Measurements from ENCODE around the gene KCNK7.
A peak's percentile ranks its signal among the peaks of the same experiment; 100 is the strongest.

Gene KCNK7

DNA sequence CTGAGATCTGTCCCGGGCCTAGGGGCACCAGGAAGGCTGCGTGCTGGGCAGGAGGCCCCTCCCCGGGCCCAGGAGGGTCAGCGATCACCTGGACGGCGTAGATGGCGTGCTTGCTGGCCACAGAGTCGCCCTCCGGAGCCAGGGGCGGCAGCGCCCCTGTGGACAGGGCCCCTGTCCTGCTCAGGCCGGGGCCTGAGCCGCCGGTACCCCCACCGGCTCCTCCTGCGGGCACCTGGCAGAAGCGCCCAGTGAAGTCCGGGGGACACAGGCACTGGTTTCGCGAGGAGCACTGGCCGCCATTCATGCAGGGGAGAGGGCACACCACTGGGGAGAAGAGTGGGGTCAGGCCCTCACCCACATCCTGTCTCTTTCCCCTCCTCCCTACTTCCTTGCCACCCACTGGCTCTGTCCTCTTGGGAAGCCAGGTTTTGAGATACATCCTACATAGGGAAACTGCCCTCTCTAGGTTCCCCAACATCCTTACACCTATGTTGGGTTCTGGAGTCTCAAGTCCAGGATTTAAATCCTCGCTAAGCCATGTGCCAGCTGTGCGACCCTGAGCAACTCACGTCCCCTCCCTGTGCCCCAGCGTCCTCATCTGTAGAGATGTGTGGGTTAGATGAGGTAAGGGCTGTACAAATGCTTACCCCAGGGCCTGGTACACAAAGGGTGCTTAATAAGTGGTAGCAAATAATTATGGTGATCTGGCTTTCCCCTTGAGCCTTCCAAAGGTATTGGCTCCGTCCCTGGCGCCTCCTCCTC lies 41.4 kb downstream of the KCNK7 start:
- DNase-seq = no peak

DNA sequence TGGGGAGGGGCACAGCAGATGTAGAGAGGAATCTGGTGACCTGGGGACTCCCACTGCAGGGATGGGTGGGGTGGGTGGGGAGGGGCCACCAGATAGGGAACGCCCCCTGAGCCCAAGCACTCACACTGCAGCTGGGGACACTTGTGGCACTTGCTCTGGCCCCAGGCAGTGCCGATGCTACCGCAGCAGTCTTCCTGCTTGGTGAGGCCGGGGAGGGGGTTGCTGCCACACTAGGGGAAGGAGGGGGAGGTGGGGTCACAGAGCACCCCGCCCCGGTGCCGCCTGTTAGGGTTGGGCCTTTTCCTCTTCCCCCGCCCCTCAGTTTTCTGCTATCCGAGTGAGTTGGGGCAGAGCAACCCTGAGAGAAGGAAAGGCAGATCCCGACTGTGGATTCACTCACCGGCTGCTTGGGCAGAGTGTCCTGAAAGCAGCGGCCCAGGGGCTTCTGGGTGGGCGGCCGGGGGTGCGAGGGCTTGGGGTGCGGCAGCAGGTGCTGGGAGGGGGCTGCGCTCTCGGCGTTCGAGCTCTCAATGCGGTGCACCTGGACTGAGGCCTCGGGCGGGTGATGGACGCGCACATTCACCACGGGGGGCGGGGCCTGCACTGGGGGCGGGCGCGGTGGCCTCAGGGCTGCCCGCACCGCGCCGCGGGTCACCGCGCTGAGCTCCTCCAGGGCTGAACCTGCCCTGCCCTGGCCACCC lies 42.1 kb downstream of the KCNK7 start:
- peak; percentile 52 for DNase-seq

DNA sequence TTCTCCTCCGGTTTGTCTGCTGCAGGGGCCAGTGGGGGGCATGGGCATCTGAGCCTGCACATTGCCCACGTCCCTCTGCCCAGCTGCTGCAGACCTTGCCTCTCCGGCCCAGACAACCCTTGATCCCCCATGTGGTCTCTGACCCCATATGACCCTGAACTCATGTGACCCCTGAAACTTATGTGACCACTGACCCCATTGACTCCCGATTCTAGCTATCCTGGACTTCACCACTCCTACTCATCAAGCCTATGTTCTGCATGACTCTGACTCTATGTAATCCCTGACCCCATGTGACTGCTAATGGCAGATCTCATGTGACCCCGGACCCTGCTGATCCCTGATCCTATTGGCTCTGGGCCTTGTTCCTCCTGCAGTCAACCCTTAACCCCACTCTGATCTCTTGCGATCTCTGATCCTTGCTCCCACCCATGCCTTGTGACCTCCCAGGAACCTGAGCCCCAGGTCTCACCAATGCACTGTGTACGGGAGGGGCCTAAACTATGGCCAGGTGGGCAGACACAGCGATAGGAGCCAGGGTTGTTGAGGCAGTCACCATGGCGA lies 43.1 kb downstream of the KCNK7 start:
- DNase-seq = no peak

GRCh38 chr11:65551572-65552387 lies 43.8 kb downstream of the KCNK7 start:
- peak; percentile 56 for DNase-seq

- DNase-seq = no peak
Observed at GRCh38 chr11:65549096-65549495, 46.5 kb downstream of the KCNK7 start.

- DNase-seq = no peak
Observed at GRCh38 chr11:65548395-65548794, 47.2 kb downstream of the KCNK7 start.

- no peak for DNase-seq
Observed at GRCh38 chr11:65547446-65548125, 48.0 kb downstream of the KCNK7 start.

- DNase-seq = peak; percentile 99
Observed at GRCh38 chr11:65546217-65546958, 49.2 kb downstream of the KCNK7 start.

DNA sequence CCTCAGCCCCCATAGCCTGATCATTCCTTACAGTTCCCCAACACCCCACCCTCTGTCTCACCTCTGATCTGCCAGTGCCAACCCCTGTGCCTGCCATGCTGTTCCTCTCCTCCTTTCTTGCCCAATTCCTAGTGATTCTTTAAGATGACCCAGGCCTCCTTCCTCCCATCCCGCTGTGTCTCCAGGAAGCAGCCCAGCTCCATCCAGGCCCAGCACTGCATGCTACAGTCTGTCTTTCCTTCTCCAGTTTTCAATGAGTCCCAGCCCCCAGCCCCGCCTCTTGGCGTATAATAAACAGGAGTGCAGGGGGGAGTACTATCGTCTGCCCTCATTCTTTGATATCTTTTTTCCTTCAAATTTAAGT lies 49.8 kb downstream of the KCNK7 start:
- DNase-seq = no peak

All from stimulated activated CD4-positive, alpha-beta T cell treated with anti-CD3 and anti-CD28 coated beads, Interleukin-12 subunit alpha, Interleukin-12 subunit beta, amount 100 ng/mL, for 4 hours (primary cell).